HG02943 (cell line): ENCODE results near the gene DIABLO.
"Not testable (repeated sequence)": the region's sequence is repeated elsewhere in the genome, so short reads cannot be mapped to it uniquely, and the experiment has no call there.

ENCODE experiments used
- ATAC-seq: cut with Tn5 transposase; IDR thresholded peaks from one replicate; pipeline ENCODE4 v1.9.1; 2021; ENCODE audit warnings: mild to moderate bottlenecking, low read depth, moderate library complexity; ENCODE audit not compliant: unreplicated experiment

DIABLO gene

GRCh38 chr12:122190842-122191668 lies 34.8 kb downstream of the DIABLO start:
- no peak for ATAC-seq

DNA sequence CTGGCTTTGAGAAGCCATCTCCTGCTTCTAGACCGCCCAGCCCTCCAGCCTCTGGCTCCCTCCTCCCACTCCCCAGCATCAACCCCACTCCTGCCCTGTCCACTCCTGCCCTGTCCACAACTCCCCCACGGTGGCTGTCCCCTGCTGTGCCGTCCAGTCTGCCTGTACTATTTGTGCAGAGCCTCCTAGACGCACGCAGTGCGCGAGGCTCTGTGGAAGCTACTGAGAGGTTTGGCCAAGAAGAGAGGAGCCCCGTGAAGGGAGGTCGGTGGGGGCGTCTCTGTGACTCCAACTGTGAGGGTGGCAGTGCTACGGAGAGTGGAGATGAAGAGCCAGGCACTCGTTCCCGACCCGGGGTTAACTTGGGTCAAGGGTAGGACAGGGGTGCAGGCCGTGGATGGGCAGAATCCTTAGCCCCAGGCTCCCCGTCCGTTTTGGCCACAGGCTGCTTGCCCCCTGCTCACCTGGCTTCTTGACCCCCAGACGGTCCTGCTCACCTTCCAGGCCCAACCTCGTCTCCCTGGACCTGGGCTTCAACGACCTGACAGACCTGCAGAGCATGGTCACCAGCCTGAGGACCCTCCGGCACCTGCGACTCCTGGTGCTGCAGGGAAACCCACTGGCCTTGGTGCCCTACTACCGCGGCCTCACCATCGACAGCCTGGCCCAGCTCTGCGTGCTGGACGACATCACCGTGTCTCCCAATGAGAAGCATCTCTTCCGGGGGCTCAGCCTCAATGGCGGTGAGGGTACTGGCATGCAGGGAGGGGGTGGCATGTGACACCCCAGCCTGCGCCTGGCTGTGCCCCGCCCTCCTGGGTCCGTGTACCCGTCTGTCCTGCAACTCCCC lies 36.0 kb downstream of the DIABLO start:
- no peak for ATAC-seq

- ATAC-seq, result no peak
Measured at GRCh38 chr12:122187466-122187865, 38.4 kb downstream of the DIABLO start.

GRCh38 chr12:122185494-122186082 lies 40.3 kb downstream of the DIABLO start:
- ATAC-seq, result no peak

GRCh38 chr12:122185079-122185478 lies 40.8 kb downstream of the DIABLO start:
- ATAC-seq, result no peak

GRCh38 chr12:122184517-122184916 lies 41.3 kb downstream of the DIABLO start:
- no peak for ATAC-seq

- ATAC-seq, result no peak
Measured at GRCh38 chr12:122183588-122183940, 42.3 kb downstream of the DIABLO start.

DNA sequence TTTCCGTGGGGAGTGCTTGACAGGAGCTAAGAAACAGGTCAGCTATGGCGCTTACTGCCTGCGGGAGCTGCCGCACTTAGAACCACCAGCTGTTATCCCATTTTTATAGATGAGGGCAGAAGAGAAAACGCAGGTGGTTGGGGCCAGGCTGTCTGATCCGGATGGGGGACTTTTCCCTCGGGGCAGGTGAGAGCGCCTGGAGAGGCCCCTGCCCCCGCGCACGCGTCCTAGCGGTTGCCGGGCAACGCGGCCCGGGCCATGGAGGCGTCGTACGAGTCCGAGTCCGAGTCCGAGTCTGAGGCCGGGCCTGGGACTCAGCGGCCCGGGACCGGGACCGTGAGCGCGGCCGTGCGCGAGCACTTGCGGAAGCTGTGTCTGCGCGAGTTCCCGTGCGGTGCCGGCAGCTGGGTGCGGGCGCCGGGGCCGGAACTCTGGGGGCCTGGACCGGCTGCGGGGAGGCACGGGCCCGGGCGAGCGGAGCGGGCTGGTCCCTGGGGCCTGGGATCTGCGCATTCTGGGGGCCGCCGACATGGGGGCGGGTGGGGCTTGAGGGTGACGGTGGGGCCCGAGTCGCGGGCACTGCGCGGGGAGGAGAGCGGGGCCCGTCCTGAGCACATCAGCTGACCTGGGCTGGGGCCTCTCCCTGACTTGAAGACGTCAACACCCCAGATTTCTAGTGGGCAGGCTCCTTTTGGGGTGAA lies 42.8 kb downstream of the DIABLO start, which contains the start of gene LRRC43:
Gene LRRC43 (plus strand): TSS at position 237 of the 701 bp plus-strand sequence. CDS start 22 bp downstream, at position 259.
- ATAC-seq, result no peak

GRCh38 chr12:122176473-122176872 lies 49.4 kb downstream of the DIABLO start:
- ATAC-seq, result not testable (repeated sequence)

GRCh38 chr12:122174155-122174845 lies 51.6 kb downstream of the DIABLO start, which contains the start of gene IL31:
TSS of gene IL31 (minus strand) at chr12:122174221. CDS start at chr12:122174172, 49 bp downstream.
- no peak for ATAC-seq

GRCh38 chr12:122172262-122172939 lies 53.5 kb downstream of the DIABLO start:
- ATAC-seq, result no peak

GRCh38 chr12:122171399-122171798 lies 54.5 kb downstream of the DIABLO start:
- ATAC-seq, result no peak

- ATAC-seq, result no peak
Measured at GRCh38 chr12:122168492-122168891, 57.4 kb downstream of the DIABLO start.

GRCh38 chr12:122167356-122167925 lies 58.4 kb downstream of the DIABLO start:
- ATAC-seq, result no peak

GRCh38 chr12:122166422-122167349 lies 59.2 kb downstream of the DIABLO start:
- no peak for ATAC-seq

- no peak for ATAC-seq
Measured at GRCh38 chr12:122162976-122163375, 62.9 kb downstream of the DIABLO start.

DNA sequence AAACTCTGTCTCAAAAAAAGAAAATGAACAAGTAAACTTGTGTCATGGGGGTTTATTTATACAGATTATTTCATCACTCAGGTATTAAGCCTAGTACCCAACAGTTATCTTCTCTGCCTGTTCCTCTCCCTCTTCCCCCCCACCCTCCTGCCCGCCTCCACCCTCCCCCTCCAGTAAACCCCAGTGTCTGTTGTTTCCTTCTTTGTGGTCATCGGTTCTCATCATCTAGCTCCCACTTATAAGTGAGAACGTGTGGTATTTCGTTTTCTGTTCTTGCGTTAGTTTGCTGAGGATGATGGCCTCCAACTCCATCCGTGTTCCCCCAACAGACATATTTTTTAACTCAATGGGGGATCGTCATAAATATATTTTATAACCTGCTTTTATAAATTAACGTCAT lies 64.2 kb downstream of the DIABLO start:
- ATAC-seq, result no peak

DNA sequence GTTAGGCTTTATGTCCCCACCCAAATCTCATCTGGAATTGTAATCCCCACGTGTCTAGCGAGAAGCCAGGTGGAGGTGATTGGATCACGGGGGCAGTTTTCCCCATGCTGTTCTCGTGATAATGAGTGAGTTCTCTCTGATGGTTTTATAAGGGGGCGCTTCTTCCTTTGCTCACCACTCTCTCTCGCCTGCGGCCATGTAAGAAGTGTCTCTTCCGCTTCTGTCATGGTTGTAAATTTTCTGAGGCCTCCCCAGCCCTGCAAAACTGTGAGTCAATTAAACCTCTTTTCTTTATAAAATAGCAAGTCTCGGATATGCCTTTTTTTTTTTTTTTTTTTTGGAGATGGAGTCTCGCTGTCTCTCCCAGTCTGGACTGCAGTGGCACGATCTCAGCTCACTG lies 65.1 kb downstream of the DIABLO start:
- no peak for ATAC-seq
